HTERT RPE-1 (cell line): ENCODE measurements around the gene TWF2.
"Not testable (repeated sequence)": the region's sequence is repeated elsewhere in the genome, so short reads cannot be mapped to it uniquely, and the experiment has no call there.

ENCODE experiments used
- in situ Hi-C: fragments of 300-500 bp; cut with MboI; formaldehyde crosslinking; loops from 4 replicates; pipeline ENCODE4 v1.14.3; 2020; ENCODE audit warnings: low sequenced_read_pairs

TWF2 gene

DNA sequence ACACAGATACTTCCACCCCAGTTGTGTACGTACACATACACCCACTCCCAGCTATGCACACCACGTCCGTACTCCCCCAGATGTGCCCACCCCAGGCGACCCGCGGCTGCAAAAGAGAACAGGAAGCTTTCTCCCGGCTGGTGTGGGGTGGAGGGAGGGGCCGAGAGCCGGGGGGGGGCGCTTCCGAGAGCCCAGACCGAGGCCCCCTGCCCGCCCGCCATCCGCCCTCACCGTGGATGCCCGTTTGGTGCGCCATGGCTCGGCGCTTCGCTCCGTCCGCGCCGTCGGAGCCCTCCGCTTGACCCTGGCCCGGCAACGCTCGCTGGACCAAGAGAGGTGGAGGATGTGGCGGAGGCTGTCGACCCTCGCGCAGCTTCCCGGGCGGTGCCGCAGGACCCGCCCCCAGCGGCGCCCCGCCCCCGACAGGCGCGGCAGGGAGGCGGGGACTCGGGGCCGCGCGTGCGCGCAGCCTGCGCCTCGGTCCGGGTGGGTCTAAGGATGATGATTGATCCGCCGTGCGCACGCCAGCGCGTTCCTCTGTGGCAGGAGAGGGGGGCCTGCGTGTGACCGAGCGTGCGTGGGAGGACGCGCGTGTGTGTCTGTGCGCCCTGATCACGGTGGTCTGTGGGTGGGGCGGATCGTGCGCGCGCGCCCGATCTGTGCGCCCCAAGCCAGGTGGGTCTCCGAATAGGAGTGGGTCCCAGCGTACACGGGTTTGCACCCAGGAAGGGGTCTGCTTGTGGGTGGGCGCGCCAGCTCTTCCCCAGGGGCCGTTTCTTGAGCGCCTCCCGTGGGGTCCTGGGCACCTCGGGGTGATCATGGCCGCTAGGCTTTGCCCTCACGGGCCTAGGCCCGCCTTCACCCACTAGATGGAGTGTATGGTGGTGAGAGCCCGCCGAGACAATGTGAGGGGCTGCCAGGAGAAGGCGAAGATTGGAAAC, at the start of gene TWF2:
Gene TWF2, minus strand, starts transcription at position 398 of the 941 bp plus-strand sequence. Its CDS starts 142 bp downstream, at position 256.
- in situ Hi-C loops: no loop called here

DNA sequence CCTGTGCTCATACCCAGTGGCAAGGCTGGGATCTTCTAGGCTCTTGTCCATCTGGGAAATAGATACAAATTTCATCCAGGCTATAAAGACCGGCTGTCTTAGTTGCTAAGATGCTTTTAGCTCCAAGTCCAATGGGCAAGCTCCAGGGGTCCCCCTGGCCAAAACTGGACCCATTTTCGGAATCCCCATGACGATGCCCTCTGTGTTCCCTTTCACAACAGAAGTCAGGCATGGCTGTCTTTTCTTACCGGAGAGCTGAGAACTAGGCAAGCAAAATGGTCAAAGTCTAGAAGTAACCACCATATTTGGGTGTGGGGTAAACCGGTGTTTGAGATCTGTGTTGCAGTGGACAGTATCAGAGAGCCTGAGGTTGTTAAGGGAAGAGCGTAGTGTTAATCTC, 49.7 kb upstream of the TWF2 start:
- in situ Hi-C loops: no loop called here

DNA sequence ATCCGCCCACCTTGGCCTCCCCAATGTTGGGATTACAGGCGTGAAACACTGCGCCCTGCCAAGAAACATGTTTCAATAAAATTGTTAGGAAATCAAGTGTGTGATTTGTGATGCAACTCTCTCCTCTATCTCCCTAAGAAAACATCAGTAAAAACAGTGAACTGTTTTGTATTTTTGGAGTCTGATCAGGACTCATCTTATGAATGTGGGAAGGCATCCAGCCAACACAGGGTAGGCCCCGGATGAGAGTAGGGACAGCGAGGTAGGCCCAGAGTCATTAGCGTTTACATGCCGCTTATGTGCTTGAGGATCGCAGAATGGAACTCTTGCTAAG, 47.8 kb upstream of the TWF2 start:
- in situ Hi-C loops: no loop called here

DNA sequence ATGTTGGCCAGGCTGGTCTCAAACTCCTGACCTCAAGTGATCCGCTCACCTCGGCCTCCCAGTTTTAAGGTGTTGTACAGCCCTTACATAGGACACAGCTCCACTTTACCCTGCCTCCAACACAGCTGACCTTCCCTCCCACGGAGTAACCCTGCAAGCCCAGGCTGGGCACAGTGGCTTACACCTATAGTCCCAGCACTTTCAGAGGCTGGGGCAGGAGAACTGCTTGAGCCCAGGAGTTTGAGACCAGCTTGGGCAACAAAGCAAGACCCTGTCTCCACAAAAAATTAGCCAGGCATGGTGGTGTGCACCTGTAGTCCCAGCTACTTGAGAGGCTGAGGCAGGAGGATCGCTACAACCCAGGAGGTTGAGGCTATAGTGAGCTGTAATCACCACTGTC, 45.1 kb upstream of the TWF2 start:
- in situ Hi-C loops: not testable (repeated sequence)

DNA sequence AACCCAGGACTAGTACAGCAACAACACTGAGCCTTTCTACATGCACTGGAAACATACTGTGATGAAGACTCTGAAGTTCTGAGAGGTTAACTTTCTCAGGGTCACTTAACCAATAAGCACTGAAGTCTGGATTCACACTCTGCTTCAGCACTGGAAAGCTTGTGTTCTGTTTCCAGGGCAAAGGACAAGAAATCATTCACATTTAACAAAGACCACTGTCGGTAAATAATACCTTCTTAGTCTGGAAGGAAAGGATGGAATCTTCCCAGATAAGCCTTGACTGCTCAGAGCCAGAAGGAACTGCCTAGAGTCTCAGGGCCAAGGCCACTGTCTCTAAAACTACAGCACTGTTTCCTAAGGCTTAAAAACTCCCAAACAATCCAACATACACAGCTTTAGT, 44.3 kb upstream of the TWF2 start:
- in situ Hi-C loops: no loop called here

DNA sequence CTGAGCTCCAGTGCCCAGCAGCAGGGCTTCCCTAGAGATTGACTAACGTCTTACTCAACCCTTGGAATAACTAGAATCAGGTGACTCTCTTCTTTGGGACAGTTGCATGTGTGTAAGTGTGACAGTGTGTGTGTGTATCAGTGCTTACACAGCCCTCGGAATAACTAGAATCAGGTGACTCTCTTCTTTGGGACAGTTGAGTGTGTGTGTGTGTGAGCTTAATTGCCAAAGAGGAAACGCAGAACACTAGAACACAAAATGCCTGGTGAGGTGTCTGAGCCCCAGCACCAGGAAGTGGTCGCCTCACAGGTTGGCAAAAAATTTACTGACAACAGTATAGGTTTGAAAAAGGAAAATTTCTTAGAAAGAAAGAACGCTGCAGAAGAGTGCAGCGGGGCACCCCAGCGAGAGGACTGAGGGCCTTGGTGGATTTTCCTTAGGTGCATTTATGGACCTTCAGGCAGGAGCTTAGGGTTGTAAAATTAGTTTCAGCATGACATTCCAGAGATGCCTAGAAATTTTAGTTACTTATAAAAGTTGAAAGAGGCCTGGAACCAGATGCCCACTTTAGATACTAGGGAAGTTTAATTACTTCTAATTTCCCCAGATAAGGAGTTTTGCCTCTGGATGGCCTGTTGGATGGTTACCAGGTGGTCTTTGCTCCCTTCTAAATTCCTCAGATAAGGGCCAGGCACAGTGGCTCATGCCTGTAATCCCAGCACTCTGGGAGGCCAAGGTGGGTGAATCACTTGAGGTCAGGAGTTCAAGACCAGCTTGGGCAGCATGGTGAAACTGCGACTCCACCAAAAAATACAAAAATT, 43.2 kb upstream of the TWF2 start:
- in situ Hi-C loops: no loop called here

DNA sequence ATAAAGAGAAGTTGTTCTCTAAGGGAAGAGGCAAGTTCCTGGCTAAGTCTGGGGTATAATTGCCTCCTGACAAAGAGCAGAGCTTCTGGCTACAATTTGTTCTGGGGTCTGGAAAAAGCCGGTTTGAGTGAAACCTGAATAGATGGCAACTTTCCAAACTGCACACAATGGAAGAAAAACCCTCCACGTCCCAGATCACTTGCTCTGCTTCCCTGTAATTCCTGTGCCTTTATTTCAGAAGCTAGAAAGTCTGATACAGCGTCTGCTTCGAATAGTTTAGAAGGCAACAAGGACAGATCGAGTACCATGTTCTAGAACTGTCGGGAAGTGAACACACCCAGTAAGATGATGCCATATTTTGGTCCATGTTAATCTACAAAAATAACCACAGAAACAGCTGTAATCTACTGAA, 41.1 kb upstream of the TWF2 start:
- in situ Hi-C loops: no loop called here

DNA sequence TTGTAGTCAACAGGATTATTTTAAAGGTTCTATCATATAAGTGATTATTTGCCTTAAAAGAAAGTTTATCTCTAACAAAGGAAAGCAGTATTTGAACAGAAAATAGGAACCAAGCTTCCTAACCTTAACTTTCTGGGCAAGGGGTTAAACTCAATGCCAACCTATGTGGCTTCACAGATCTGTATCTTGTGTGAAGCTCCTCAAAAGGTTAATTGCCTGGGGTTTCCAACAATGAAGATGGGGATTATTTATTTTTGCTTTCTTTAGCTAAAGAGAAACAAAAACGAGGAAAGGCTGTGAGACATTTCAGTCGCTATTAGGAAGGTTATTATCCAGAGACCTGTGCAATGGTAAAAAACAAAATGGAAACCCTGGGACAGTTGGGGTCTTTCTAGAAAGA, 40.6 kb upstream of the TWF2 start:
- in situ Hi-C loops: no loop called here

DNA sequence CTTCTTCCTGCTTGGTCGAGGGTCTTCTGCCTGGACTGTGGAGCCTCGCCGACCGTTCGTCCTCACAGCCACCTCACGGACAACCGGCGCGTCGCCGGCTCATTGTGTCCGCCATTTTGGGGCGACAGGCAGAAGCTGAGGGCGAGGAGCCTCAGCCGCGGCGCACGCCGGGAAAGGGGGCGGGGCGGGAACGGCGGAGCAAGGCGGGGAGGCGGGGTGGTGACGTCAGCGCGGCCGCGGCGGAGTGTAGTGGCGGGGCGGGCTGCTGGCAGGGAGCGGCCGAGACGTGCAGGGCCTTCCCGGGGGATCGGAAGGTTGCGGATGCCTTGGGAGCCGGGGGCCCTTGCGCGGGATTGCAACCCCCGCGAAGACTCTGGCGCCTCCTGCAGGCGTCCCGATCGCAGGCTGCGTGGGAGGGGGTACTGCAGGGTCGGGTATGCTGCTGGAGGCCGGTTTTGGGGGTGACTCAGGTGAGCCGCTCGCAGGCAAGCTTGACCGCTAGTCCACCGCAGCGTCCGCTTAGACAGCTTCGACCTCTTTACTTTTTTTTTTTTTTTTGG, 39.6 kb upstream of the TWF2 start, which contains the start of gene WDR82:
Gene WDR82, minus strand, starts transcription at position 140 of the 560 bp plus-strand sequence. CDS start 288 bp downstream, outside the sequence.
- in situ Hi-C loops: no loop called here

DNA sequence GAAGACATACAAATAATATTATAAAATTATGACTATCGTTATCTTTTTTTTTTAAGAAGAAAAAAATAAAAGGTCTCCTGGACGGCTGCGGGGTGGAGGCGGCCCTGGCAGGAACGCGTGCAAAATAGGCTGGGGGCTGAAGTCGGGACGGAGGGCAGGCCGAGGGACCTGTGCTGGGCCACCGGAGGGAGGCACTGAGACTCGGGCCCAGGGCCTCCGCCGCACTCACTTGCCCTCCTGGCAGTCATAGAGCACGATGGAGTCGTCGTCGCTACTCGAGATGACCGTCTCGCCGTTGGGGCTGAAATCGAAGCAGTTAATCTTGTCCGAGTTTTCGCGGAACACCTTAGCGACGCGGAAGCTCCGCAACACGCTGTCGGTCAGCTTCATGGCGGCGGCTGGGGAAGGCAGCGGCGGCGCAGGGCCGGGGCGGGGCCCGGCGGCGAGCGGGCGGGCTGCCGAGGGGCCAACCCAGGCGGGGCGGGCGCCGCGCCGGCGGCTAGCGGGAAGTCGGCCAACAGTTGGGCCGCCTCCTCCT, 39.1 kb upstream of the TWF2 start:
- in situ Hi-C loops: no loop called here

DNA sequence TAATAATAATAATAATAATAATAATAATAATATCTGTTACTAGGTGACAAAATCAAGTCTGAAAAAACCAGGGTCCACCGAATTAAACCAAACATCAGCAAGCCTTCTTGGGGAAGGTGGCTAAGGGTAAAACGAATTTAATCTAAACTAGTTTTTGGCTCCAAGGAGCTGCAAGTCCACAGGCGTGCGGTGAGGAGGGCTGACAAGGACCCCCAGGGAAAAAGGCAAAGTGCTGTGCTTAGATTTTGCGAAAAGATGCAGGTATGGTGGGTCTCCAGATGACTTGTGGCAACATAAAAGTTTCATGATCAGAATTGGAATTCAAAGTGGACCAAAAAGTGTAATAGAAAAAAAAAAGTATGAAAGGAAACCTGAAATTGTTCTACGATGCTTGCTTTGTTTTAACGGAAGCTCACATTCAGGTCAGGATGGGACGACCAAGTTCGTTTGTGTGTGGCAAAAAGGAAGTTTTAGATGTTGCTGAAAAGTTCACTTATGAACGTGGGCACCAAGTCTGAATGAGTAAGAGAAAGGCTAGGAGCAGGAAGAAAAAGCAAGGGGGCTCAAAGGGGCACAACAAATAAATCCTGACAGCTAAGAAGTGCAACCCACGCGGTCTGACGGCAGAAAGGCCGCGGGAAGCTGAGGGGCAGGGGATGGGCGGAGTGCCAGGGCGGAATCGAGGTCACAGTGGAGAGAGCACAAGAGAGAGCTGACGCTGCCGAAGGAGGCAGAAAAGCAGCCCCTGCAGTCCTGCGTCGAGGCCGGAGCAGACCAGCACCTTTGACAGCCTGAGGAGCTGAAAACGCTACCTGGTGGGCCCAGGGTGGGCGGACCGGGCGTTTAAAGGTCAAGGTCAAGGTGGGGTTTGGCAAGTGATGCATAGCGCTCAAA, 38.4 kb upstream of the TWF2 start:
- in situ Hi-C loops: no loop called here

DNA sequence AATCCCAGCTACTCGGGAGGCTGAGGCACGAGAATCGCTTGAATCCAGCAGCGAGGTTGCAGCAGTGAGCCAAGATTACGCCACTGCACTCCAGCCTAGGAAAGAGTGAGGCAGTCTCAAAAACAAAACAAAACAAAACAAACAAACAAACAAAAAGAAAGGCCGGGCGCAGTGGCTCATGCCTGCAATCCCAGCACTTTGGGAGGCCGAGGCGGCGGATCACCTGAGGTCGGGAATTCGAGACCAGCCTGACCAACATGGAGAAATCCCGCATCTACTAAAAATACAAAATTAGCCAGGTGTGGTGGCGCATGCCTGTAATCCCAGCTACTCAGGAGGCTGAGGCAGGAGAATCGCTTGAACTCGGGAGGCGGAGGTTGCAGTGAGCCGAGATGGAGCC, 35.8 kb upstream of the TWF2 start:
- in situ Hi-C loops: not testable (repeated sequence)

DNA sequence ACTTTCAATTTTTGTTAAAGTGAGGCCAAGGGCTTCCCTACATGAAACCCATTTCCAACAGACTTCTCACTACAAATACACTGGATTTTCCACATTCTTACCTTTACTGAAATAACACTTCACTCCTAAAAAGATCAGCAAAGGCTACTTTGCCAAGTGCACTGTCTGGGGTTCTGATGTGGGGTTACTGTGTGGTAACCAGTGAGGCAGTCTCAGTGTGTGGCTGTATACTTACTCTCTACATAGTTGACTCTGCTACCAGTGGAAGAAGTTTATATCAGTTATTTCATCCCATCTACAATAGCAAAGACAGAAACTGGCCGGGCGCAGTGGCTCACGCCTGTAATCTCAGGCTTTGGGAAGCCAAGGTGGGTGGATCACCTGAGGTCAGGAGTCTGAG, 33.9 kb upstream of the TWF2 start:
- in situ Hi-C loops: no loop called here

DNA sequence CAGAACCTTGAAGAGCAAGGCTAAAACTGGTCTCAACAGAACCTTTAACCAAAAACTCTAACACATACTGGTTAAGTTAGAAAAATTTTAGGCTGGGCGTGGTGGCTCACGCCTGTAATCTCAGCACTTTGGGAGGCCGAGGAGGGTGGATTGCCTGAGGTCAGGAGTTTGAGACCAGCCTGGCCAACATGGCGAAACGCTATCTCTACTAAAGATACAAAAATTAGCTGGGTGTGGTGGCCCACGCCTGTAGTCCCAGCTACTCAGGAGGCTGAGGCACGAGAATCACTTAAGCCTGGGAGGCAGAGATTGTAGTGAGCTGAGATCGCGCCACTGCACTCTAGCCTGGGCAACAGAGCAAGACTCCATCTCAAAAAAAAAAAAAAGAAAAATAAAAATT, 33.2 kb upstream of the TWF2 start:
- in situ Hi-C loops: not testable (repeated sequence)

DNA sequence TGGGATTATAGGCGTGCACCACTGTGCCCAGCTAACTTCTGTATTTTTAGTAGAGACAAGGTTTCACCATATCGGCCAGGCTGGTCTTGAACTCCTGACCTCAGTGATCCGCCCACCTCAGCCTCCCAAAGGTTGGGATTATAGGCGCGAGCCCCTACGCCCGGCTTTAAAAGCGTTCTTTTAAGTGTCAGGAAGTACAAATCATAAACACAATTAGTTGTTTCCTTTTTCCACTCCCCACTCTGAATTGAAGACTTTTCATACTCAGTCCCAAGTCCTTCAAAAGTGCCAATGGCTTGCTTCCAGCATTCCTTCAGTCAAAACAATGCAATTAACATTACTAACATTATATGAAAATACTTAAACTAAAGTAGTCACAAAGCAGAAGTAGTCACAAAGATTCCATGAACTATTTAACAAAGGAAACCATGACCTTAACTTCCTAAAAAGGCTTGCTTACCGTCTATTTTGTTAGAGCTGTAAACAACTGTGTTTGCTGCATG, 31.3 kb upstream of the TWF2 start:
- in situ Hi-C loops: no loop called here

DNA sequence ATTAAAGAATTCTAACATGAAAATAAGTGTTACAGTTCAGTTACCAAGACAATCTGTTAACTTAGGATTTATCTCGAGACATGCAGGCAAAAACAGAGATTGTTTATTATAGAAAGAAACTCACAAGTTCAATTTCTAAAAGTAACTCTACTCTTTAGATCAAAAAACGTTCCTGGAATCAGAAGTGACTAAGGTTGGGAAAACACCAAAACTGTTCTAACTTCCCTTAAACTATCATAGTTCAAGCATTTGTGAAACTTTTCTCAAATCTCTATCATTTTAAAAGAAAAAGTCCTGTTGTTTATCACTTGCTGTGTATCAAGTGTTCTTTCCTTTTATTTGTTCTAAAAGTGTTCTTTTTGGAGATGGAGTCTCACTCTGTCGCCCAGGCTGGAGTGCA, 30.8 kb upstream of the TWF2 start:
- in situ Hi-C loops: no loop called here

DNA sequence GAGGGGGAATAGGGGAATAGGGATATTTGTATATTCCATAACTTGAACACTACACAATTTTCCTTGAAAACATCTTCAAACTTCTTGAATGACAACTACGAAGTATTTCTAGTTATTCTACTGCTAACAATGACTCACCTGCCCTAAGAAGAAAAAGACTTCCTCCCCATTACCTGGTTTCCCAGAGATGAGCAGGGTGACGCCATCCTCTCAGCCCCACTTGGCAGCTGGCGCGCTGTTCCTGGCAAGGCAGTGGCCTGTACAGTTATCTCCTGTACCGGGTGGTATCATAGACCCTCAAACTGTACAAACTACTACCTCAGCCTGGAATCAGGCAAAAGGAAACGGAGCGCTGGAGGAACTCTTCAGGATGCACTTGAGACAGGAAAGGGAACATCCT, 29.1 kb upstream of the TWF2 start:
- in situ Hi-C loops: no loop called here

DNA sequence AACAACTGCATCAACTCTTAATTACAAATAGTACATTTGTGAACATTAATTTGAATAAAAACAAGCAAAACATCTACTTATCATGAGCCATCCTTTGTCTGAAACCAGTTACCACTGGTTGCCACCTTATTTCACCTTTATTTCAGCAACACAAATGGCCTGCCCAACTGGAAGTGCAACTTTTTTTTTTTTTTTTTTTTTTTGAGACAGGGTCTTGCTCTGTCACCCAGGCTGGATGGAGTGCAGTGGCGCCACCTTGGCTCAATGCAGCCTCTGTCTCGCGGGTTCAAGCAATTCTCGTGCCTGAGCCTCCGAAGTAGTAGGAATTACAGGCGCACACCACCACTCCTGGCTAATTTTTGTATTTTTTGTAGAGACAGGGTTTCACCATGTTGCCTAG, 26.4 kb upstream of the TWF2 start:
- in situ Hi-C loops: no loop called here

DNA sequence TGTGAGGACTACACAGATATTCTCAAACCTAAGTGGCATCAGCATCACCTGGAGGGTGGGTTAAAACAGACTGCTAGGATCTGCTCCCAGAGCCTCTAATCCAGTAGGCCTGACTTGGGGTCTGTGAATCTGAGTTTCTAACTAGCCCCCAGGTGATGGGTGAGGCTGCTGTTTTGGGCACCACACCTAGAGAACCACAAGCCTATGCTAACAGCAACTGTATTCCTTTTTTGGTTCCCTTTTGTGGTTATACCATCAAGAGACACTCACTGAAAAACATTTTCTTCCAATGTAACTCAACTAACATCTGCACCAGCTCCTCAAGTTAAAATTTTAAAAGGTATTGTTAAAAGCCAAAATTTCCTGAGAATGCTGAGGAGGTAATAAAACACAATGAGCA, 23.5 kb upstream of the TWF2 start:
- in situ Hi-C loops: no loop called here

DNA sequence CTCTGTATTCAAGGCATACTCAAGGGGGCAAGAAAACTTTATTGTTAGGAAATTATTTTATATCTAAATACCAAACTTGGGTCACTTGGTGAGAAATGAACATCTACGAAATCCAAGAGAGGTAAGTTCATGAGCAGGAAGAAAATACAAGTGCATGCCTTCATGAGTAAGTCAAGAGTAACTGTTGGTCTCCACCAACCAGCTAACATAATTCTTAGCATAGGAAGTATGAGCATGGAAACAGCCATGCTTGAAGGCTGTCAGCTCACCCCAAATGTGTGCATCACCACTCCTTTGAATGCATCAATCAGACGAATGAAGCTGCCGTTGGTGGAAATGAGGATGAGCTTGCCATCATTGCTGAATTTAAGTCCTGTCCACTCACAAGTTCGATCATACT, 20.5 kb upstream of the TWF2 start:
- in situ Hi-C loops: no loop called here
